Measurements from ENCODE around the gene COL4A6. TPM values are rescaled to one million over a fixed set of nuclear protein-coding genes. Genes with fewer than 3 reads are reported as not detected.

The COL4A6 gene
- total RNA-seq, 1 donor from 2014 or later, result 1.8 TPM

- no peak for TF ChIP-seq CTCF (IDR thresholded peaks at IDR 0.05; ENCODE audit: insufficient read depth, low read length, poor library complexity, severe bottlenecking)
- H3K27me3 ChIP-seq (ENCODE audit: control insufficient read depth, insufficient read depth, low read length), result peaks cover 5% of the 10 kb centered on the region
- H3K4me3 ChIP-seq (ENCODE audit: low read depth, low read length), result peak overlapping the region; percentile 60
- DNase-seq (ENCODE audit: low read depth), result no peak
- H3K36me3 ChIP-seq (ENCODE audit: control insufficient read depth, insufficient read depth, low read length), result no peaks in the 10 kb centered on the region
Measured at GRCh38 chrX:108439961-108440696, 1.9 kb upstream of the COL4A6 start.

- H3K36me3 ChIP-seq (ENCODE audit: control insufficient read depth, insufficient read depth, low read length), result no peaks in the 10 kb centered on the region
- DNase-seq (ENCODE audit: low read depth), result peak; percentile 43
- peak within 1 kb of the TSS; percentile 60 for H3K4me3 ChIP-seq (ENCODE audit: low read depth, low read length)
- peaks cover 5% of the 10 kb centered on the region for H3K27me3 ChIP-seq (ENCODE audit: control insufficient read depth, insufficient read depth, low read length)
- TF ChIP-seq CTCF (IDR thresholded peaks at IDR 0.05; ENCODE audit: insufficient read depth, low read length, poor library complexity, severe bottlenecking), result no peak
Measured at GRCh38 chrX:108439426-108439942, 1.3 kb upstream of the COL4A6 start, which contains the start of gene COL4A5. Gene COL4A5 (plus strand): TSS chrX:108439838. CDS start chrX:108440126, 288 bp downstream.

- Histone ChIP-seq H3K4me3 (ENCODE audit: low read depth, low read length) (peak overlapping the region; percentile 43), H3K27me3 (ENCODE audit: control insufficient read depth, insufficient read depth, low read length) (peaks cover 5% of the 10 kb centered on the region)
Measured at GRCh38 chrX:108437349-108438109, 693 bp downstream of the COL4A6 start.

GRCh38 chrX:108435261-108435660 is 3.0 kb downstream of the COL4A6 start:
- no peak for DNase-seq (ENCODE audit: low read depth)
- Histone ChIP-seq H3K36me3 (ENCODE audit: control insufficient read depth, insufficient read depth, low read length) (no peaks in the 10 kb centered on the region), H3K4me3 (ENCODE audit: low read depth, low read length) (no peak overlapping the region), H3K27me3 (ENCODE audit: control insufficient read depth, insufficient read depth, low read length) (peaks cover 5% of the 10 kb centered on the region)
- no peak for TF ChIP-seq CTCF (IDR thresholded peaks at IDR 0.05; ENCODE audit: insufficient read depth, low read length, poor library complexity, severe bottlenecking)

More at GRCh38 chrX:108437349-108438109, 693 bp downstream of the COL4A6 start:
- DNase-seq (ENCODE audit: low read depth), result no peak
- no peak for TF ChIP-seq CTCF (IDR thresholded peaks at IDR 0.05; ENCODE audit: insufficient read depth, low read length, poor library complexity, severe bottlenecking)
- no peaks in the 10 kb centered on the region for H3K36me3 ChIP-seq (ENCODE audit: control insufficient read depth, insufficient read depth, low read length)

- no peak for DNase-seq (ENCODE audit: low read depth)
- TF ChIP-seq CTCF (IDR thresholded peaks at IDR 0.05; ENCODE audit: insufficient read depth, low read length, poor library complexity, severe bottlenecking), result no peak
- H3K36me3 ChIP-seq (ENCODE audit: control insufficient read depth, insufficient read depth, low read length), result no peaks in the 10 kb centered on the region
- H3K4me3 ChIP-seq (ENCODE audit: low read depth, low read length), result no peak overlapping the region
- H3K27me3 ChIP-seq (ENCODE audit: control insufficient read depth, insufficient read depth, low read length), result peaks cover 2% of the 10 kb centered on the region
Measured at GRCh38 chrX:108426262-108426661, 12.0 kb downstream of the COL4A6 start.
